Fibroblast of skin of right quadriceps (primary cell): ENCODE data around the gene TCAF1.
"Not testable (repeated sequence)": the region's sequence is repeated elsewhere in the genome, so short reads cannot be mapped to it uniquely, and the experiment has no call there.

ENCODE experiments used
- DNase-seq: peaks from one replicate; pipeline ENCODE4 v3.0.0-alpha.2; 2013

Gene TCAF1

DNA sequence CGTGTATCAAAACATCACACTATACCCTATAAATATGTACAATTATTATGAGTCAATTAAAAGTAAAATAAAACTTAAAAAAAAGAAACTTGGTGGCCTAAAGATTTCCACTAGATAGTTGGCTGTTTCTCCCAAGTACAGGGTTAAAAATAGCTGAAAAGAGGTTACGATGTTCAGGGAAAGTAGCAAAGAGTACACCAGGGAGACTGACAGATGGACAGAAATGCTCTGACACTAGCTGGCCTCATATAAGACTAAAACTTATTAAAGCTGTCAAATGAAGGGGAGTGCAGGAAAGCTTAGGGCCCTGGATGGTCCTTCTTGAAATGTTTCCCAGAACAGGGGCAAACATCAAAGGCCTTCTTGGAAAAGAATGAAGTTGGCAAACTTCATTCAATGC is 51.3 kb downstream of the TCAF1 start:
- DNase-seq: no peak

DNA sequence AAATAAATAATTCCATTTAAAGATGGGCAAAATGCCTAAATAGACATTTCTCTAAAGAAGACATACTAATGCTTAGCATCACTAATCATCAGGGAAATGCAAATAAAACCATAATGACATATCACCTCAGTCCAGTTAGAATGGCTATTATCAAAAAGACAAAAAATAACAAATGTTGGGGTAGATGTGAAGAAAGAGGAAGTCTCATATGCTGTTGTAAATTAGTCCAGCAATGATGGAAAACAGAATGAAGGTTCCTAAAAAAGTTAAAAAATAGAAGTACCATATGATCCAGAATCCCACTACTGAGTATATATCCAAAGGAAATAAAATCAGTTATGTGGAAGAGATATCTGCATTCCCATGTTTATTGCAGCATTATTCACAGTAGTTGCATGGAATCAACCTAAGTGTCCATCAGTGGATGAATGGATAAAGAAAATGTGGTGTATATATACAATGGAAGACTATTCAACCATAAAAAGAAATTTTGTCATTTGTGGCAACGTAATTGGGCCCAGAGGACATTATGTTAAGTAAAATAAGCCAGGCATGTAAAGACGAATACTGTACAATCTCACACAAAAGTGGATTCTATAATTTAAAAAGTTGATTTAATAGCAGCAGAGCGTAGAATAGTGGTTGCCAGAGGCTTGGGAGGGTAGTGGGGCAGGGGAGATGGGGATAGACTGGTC is 52.0 kb downstream of the TCAF1 start:
- DNase-seq: no peak

DNA sequence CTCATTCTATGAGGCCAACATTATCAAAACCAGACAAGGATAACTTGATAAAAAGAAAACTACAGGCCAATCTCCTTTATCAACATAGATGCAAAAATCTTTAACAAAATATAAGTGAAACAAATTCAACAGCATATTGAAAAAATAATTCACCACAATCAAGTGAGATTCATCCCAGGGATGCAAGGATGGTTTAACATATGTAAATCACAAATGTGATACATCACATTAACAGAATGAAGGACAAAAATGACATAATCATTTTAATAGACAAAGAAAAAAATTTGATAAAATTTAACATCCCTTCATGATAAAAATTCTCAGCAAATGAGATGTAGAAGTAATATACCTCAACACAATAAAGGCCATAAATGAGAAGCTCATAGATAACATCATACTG is 53.8 kb downstream of the TCAF1 start:
- DNase-seq: no peak

DNA sequence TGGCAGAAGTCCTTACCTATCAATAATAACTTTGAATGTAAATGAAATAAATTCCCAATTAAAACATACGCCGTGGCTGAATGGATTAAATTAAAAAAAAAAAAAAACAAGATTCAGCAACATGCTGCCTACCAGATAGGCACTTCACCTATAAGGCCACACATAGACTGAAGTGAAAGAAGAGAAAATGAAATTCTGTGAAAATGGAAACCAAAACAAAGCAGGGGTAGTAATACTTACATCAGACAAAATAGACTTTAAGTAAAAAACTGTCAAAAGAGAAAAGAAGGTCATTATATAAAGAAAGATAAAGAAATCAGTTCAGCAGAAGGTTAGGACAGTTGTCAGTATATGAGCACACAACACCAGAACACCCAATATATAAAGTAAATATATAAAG is 55.3 kb downstream of the TCAF1 start:
- no peak for DNase-seq

DNA sequence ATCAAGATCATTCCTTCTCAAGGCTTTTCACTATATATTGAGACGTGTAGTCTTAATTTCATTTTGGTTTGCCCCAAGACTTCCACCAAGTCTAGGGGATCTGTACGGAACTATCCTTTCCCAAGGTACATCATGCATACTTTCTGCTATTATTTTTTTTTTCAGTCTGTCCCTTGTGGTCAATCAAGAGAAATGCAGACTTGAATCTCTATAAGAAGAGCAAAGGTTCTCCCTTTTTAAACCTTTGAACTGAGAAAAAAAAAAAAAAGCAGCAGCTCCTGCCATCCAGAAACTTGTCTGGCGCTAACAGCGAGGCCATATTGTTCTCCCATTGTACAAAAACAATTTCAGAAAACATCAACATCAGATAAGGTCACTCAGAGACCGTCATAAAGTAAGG is 60.3 kb downstream of the TCAF1 start:
- not testable (repeated sequence) for DNase-seq

DNA sequence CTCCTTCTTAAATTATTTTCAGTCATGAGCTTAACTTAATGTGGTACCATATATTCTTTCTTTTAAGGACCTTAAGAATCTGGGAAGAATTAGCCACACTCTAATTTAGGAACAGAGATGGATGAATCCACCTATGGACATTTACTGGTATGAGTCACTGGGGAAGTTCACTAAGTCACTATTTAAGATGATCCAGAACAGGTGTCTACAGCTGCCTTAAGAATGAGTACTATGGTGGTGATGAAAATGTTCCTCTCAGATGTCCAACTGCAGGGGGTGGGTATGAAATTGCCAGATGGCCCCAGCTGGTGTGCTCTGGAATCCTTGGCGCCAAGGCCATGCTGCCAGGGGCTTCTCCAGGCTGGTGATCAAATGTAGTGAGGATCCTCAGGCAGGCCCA is 61.9 kb downstream of the TCAF1 start:
- not testable (repeated sequence) for DNase-seq

DNA sequence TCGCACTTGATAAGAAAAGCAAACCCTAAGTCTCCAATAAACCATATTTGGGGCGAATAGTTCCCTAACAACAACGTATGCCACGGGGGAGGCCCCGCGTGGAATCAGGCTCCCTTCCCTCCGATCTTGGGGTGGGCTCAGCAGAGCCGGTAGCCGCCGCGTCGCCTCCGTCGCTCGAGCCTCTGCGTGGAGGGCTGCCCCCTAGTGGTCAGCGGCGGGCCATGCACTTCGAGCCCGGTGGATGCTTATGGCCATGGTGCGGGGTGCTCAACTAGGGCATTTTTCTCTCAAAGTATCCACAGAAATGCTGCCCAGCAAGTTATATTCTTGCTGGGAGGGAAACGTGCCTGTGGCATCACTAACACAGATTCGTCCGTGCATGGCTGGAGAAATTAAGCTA is 64.8 kb downstream of the TCAF1 start:
- DNase-seq: not testable (repeated sequence)

DNA sequence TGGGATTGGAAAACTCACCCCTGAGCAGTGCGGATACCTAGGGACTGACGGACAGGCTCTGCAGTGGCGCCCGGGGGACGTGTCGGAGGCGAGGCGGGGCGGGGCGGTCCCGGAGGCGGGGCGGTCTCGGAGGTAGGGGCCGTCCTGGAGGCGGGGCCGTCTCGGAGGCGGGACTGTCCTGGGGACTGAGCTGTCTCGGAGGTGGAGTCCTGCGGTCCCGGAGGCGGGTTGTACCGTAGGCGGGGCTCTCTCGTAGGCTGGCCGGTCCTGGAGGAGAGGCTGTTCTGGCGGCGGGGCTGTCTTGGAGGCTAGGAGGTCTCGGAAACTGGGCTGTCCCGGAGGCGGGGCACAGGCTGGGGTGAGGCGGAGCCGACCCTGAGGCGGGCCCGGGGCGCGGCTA is 65.4 kb downstream of the TCAF1 start:
- not testable (repeated sequence) for DNase-seq

DNA sequence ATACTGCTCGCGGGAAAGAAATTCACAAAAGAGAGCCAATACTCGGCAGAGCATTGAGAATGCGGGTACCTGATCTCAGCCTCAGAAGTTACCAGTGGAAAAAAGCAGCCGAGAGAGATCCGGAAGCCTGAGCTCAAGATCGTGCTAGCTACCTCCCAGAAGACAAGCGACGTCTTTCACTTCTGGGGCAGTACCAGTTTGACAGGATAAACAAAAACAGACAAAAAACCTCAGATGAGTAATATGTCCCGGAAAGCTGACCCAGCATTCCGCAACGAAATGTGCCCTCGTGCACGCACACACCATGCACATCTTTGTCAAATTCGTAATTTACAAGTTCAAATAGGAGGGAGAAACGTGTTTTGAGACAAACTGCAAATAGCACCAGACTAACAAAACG is 65.9 kb downstream of the TCAF1 start:
- not testable (repeated sequence) for DNase-seq

DNA sequence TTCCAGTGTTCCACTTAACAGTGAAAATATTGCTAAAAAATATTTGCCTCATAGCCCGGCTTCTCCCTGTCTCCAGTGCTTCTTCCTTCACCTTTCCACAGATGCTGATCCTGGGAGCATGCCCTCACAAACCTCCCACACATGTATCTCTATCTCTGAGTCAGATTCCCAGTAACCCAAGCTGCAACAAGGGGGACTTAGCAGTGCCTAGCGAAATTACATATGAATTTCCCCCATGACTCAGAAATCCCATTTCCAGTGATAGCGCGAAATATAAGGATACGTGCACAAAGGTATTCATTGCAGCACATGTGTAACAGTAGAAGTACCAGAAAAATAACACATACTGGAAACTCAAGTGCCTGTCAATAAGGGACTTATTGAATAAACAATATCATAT is 75.4 kb downstream of the TCAF1 start:
- DNase-seq: not testable (repeated sequence)

DNA sequence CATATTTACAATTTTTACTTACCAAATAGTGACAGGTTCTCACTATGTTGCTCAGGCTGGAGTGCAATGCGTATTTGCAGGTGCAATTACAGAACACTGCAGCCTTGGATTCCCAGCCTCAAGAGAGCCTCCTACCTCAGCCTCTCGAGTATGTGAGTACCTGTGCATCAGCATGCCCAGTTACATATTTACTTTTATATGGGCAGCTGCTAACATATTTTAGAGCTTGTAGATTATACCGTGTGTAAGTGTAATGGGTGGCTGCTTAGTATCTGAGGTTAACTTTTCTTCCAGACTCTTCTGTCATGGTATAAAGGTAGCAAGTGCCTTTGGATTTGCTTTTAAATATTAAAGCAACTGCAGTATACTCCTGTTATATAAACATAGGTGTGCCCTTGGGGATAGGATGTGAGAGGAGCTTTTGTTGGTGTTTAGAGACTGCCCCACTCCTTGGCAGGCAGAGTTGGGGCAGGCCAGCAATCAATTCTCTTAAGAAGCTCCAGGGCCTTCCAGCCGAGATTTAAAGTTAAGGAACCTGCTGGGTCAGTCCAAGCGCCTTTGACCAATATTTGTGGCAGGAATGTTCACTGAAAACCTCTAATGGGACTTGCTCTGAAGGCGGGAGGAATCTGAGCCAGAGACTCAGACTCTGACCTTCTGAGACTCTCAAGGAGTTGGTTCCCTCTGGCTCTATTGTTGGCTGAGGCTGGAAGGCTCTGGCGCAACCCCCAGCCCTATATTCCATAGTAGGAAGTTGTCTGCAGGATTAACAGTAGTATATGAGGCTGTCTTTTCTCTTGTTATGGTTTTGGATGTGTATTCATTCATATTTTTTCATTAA is 77.5 kb downstream of the TCAF1 start:
- not testable (repeated sequence) for DNase-seq

DNA sequence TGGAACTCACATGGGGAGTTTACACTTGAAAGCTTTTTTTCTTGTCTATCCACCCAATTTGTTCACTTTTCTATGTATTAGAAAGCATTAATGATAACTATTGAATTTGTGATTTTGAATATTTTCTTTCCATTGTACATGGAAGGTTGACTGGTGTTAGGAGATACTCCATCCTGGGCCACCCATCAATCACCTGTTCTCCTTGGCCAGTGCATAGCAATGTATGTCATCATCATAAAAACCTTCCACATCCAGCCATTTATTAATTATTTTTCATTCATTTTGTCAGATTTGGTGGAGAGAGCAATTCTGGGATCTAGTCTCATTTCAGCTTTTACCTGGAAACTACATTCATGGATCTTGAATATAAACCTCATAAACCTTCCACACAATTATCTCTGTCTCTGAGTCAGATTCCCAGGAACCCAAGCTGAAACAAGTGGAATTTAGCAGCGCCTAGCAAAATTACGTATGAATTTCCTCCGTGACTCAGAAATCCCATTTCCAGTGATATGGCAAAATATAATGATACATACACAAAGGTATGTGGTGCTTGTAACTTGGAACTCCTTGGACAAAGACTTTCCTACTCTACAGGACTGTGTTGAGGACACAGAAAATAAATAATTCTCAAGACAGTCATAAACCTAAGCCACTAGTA is 78.2 kb downstream of the TCAF1 start:
- DNase-seq: not testable (repeated sequence)

DNA sequence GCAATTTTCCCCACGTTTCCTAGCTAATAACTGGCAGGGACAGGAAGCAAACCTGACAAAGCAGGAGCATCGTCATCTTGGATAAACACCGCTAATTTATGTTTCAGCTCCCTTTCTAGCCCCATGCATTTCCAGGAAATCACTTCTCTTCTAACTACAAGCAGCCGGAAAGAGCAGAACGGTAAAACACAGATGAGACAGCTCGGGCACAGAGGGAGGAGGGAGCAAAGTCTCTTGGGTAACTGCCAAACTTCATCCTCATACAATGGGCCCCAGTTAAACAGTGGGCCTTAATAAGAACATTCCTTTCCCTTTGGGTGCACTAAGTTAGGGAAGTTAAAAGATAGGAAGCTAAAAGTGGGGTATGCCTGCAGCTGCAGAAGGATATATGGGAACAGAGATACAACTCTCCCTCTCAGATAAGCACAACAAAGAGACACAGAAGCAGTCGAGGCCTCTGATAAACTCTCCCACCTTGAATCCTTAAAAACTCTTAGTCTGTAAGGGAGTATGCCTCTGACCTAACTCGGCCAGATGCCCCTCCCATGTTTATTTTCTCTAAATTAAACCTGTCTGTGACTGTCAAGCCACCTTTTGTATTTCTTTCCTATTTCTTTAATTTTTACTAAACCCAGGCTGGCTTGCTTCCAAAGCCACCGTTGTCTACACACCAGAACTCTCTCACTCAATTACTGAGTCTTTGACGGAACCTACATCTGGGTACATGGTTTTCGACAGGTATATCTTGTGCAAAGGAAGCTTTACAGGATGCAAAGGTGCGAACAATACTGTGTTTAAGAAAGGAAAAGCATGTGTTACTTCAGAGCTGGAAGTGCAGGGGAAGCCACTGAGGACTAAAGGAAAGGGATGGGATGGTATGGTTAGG is 80.3 kb downstream of the TCAF1 start:
- DNase-seq: not testable (repeated sequence)

DNA sequence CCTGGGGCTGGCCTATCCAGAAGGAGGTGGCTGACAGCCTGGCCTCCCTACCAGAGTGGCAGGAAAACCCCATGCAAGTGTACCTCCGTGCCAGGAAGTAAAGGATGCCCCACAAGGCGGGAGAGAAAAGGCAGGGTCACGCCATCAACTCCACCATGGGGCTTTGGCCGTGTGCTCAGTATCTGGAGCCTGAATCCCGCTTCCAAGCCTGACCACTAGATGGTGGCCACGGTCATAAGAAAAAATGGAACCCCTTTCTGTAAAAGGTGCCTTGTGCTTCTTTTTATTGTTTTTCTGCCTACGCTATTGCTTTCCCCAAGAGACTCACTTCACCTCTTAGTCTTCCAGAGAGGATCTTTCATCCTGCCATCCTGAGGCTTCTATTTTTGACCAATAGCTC is 84.1 kb downstream of the TCAF1 start:
- not testable (repeated sequence) for DNase-seq

DNA sequence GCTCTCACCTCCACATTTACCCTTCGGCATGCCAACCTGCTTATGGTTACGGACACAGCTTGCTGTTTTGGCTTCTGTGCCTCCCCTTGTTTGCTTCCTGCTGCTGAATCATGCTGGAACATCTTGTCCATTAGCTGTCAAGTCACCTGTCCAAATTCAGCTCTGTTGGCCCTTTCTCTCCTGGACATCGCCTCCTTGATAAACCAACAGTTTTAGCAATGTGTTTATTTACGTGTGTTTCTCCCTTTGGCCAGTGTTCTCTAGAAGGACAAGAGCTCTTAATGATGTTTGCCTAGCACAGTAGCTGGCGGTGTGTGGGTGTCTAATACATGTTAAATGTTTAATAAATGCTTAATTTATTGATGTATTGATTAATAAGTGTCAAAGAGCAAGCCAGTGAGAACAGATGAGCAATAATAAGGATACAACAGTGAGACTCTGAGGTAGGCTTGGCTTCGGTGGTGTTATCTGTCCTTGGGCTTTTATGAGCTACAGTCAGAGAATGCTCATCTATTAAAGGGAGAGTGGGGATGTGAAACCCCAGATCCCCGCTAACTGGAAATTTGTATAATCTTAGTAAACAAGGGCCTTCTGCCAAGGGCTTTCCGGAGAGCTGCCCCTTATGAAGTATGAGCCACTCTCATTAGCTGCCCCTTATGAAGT is 85.4 kb downstream of the TCAF1 start:
- not testable (repeated sequence) for DNase-seq

DNA sequence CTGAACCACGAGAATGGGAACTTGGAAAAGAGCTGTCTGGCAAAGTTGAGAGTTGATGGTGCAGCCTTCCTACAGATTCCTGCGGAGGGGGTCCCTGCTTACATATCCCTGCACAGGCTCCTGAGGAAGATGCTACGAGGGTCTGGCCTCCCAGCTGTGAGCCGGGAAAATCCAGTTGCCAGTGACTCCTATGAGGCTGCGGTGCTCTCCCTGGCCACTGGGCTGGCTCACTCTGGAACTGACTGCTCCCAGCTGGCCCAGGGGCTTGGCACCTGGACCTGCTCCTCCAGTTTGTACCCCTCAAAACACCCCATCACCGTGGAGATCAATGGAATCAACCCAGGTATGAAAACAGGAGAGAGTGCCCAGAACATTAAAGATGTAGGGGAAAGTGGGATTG is 91.3 kb downstream of the TCAF1 start:
- not testable (repeated sequence) for DNase-seq

DNA sequence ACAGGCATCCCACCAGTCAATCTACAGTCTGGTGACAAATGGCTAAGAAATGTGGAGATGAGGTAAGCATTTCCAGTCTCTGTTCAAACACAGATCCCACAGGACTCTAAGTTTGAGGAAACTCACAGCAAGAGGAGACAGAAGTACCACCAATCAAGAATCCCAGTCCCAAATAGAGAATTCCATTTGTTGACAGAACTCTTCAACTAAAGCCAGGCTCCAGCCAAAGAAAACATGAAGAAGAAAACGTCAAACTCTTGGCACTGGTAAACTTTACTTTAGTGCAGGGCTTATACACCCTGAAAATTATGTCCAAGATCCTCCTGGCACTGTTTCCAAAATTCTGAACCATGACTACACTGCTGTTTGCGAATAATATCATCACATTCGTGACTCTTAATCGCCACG is 95.3 kb downstream of the TCAF1 start:
- DNase-seq: not testable (repeated sequence)
